ENCODE measurements around the gene PMEPA1. TPM values are rescaled to one million over a fixed set of nuclear protein-coding genes. Genes with fewer than 3 reads are reported as not detected.

PMEPA1 gene
- polyA plus RNA-seq, 1 donor, result 16.0 TPM

DNA sequence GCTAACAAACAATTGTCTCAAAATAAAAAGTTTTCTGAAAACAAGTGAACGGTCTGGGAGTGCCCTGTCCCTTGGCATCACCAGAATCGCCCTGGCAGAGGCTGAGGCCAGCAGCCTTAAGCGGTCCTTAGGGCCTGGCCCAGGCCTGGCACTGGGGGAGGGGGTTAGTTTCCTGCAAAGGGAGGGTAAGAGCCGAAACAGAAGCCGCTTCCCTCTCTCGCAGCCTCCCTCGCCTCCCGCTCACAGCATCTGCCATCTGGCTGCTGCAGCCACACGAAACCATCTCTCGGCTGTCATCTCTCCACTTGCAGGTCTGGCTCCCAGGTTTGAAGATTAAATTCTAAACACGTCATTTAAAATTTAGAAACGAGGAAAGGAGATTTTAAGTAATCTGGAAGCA lies 31.5 kb downstream of the PMEPA1 start:
- no peak for DNase-seq

DNA sequence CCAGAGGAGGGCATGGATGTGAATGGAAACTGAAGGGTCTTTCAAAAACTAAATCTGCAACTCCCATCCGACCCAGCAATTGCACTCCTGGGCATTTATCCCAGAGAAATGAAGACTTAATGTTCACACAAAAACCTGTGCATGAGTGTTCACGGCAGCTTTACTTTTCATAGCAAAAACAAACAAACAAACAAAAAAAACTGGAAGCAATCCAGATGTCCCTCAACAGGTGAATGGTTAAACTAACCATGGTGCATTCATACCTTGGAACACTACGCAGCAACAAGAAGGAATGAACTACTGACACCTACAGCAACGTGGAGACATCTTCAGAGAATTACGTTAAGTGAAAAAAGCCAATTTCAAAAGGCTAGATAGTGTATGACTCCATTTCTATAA lies 32.2 kb downstream of the PMEPA1 start:
- DNase-seq, result no peak

DNA sequence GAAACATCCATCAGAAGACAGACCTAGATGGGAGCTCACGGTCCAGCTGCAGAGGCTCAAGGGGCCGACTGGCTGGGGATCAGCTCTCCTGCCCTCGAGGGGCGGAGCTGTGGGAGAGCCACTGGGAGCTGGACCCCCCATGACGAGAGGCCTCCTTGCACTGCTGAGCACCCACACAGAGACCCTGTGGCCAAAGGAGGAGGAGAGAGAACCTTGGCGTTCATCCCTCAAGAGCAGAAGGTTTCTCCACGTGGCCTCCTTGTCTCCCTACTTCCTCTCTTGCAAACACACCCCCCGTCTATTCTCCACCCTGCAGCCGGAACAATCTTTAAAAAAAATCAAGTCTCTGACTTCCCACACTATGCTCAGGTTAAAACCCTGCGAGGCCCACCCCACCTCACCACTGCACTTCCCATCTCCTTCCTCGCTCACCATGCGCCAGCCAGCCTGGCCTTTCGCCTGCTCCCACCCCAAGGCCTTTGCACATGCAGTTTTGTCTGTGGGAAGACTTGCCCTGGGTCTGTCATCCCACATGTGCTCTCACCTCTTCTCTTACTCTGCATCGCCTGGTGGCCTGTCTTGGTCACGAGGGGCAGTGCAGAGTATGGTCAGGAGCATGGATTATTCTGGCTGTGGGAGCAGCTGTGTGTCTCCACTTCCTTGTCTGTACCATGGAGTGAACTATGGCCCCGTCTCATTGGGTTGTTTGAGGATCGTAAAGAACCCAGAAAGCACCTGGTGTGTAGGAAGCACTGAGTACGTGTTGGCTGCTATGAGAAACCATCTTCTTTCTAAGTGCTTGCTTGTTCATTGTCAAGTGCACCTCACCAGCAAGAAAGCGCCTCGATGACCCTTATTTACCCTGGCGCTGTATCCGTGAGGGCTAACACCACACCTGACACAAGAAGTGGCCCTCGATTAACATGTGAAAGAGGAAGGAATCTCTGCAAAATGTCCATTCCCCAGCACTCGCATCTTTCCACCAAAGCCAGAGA lies 32.9 kb downstream of the PMEPA1 start:
- no peak for DNase-seq

DNA sequence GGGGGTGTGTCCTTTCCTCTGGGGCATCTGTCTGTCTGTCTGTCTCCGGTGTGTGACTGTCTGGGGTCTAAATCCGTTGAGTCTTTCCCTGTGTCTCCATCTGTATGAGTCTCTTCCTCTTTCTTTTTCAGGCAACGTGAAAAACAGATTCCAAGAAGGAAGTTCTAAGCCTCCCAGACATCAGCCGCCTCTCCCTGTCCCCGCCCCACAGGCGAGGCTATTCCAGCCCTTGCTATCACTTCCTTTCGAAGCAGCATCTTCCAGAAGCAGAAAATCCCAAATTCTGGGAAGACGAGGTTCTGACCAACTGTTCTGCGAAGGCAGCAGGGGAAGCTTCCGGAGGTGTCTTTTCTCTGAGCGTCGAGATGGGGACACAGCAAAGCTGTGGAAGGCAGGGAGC lies 34.0 kb downstream of the PMEPA1 start:
- no peak for DNase-seq

DNA sequence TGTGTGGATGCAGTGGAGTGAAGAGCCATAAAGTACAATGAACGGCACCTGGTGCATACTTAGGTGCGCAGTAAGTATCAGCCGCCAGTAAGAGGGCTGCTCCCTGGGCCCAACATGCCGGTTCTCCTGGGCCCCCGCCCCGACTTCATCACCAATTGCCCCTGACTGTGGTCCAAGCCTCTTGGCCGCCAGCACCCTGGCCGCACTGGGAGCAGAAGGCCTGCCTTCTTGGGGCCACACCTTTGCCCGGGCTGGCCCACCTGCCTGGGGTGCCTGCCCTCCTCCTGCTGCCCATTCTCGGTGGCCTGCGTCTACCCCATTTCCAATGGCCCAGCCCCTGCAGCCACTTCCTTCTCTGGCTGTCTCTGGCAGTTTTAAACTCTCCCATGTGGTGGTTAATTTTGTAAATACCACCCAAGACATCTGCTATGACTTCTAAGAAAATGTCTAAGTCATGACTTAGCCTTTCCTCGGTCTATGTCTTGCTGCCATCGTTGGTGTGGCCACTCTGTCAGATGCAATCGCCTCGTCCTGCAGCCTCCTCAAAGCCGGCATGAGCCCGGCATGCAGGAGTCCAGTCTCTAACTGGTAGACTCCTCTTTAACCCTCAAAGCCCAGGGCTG lies 36.8 kb downstream of the PMEPA1 start:
- no peak for DNase-seq

DNA sequence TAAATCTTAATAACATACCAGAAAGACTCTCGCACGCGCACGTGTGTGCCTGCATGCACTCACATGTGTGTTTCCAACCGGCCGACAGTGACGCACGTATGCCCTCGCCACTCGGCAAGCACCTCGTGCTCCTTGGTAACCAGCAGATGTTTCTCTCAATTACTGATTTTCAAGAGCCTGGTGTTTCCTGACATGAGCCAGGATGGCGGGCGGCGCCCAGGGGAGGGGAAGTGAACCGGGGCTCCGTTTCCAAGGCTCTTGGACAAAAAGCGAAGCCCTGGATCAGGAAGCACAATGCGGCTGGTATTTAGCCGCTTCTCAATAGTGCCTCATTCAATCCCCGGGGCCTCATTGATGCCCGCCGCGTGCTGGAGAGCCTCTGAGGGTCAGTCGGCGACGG lies 37.7 kb downstream of the PMEPA1 start:
- DNase-seq, result no peak

DNA sequence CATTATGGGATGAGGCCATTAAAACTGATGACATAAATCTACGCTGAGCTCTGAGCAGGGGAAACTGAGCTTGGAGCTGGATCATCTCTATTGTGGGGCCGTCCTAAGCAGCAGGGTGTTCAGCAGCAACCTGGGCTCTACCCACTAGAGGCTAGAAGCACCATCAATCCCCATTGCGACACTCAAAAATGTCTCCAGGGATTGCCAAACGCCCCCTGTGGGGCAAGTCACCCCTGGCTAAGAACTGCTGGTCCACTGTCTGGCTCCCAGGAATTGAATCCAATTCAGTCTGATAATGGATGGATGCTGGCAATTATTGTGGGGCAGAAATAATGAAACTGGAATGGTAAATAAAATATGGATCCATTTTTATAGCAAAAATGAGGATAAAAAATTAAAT lies 38.2 kb downstream of the PMEPA1 start:
- no peak for DNase-seq

DNA sequence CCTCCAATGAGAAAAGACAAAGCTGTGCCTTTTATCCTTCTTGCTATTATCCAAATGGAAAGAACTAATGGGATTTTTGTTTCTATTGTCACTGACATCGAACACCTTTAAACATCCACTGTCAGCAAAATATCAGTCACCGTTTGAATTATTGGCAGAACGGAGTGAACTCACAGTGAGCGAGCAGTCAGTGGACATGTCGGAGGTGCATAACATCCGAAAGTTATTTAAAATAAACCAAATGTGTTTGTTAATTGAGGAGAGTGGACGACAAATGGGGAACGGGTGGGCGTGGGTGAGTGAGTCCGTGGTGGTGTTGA lies 38.8 kb downstream of the PMEPA1 start:
- no peak for DNase-seq

DNA sequence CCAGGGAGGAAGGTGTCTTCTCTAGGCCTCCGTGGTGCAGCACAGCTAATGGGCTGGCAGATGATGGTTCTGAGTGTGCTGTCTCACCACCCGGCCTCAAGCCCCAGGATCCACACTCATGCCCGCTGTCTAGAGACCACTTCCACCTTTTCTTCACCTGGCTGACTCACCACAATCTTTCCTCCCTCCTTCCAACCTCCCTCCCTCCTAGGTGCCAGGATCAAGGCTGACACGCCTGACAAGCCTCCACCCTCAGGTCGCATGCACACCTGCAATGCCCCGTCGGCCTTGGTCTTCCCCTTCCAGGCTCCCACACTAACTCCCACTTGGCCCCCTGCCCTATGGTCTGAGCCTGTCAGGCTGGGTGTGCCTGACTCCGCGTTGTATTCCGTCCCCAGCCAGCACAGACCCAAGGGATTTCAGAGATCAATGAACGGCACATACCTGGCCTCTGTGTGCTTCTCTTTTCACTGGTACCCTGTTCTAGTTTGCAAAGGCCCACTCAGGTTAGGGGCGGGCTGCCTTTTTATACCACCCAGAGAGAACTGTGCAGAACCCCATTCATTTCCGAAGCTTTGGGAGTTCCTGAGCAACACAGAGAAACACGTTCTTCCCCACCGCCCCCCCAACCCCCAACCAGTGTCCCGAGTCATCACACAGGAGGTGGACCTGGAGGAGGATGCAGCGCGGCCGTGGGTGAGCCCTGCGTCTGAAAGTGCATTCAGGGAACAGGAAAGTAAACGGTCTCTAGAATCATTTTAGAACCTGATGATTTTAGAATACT lies 39.3 kb downstream of the PMEPA1 start:
- DNase-seq, result no peak

DNA sequence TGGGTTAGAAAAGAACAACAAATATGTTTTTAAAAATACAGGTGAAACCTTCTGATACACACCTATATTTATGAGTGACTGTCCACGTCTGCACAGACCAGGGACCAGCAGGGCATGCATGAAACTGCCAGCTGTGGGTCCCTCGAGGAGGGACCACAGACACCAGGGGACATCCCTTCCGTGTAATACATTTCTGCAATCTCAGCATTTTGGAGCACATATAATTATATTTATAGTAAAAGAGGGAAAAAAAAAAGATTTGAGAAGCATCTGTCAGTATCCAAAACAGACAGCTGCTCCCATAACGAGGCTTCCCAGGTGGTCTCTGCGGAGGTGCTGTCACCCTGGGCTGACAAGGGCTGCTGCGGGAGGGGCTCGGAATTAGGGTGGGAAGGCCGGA lies 40.2 kb downstream of the PMEPA1 start:
- DNase-seq, result no peak

DNA sequence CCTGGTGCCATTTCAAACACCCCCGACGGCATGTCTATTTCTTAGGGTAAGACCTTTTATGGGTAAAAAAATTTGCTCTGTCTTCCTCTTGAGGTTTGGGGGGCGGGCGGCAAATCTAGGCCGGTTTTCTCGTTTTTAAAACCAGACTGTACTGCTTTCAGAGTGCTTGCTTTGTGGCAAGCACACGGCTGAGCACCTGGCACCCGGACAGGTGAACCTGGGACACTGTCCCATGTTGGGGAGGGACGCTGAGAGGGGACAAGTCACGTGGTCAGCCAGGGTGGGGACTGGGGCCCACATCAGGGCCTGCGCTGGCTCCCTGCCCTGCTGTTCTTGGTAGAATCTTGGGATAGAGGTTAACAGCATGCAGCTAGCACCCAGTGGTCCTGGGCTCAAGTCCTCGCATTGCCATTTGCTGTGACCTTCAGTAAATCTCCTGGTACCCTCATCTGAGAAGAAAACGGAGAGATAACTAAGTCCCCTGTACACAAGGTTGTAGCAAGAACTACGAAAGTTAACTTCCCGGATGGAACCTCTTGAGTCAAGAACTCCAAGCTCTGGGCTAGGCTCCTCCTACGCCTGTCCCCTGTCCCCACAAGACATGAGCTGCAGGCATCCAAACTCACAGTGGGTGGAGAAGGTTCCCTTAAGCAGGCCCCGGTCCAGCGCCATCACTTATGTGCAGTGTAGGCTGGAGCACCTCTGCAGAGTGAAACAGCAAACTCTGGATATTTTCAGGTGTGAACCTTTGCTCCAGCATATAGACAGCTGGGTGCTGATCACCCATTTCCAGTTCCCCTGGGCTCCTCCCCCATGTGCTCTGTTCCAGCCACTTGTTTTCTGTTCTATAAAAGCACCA lies 41.7 kb downstream of the PMEPA1 start:
- no peak for DNase-seq

DNA sequence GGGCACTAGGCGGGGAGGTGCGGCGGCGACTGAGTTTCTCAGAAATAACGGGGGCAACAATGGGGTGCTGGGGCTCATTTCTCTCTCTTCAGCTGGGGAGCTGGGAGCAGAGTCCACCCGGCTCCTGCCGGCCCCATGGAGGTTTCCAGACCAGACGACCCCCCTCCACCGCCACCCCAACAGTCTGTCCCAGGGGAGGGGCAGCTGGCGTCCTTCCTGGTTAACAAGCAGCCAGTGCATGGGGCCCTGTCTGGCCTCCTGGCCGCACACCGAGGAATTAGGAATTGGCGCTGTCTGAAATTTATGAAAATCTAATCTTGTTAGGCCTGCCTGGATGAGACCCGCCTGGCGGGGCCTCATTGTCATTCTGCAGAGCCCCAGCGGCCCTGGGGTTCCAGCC lies 42.4 kb downstream of the PMEPA1 start:
- no peak for DNase-seq

DNA sequence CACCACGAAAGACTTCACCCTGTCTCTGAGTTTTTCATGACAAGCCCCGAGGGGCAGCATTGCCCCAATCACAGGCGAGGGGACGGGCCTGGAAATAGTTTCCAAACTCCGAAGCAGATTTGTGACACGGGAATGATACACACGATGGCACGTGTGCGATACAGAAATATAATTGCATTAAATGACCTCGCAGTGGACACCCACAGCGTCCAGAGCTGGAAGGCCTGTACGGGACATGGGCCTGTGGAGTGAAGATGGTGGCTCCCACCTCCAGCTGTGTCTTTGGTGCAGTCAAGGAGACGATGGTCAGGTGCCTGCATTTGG lies 43.0 kb downstream of the PMEPA1 start:
- DNase-seq, result no peak

DNA sequence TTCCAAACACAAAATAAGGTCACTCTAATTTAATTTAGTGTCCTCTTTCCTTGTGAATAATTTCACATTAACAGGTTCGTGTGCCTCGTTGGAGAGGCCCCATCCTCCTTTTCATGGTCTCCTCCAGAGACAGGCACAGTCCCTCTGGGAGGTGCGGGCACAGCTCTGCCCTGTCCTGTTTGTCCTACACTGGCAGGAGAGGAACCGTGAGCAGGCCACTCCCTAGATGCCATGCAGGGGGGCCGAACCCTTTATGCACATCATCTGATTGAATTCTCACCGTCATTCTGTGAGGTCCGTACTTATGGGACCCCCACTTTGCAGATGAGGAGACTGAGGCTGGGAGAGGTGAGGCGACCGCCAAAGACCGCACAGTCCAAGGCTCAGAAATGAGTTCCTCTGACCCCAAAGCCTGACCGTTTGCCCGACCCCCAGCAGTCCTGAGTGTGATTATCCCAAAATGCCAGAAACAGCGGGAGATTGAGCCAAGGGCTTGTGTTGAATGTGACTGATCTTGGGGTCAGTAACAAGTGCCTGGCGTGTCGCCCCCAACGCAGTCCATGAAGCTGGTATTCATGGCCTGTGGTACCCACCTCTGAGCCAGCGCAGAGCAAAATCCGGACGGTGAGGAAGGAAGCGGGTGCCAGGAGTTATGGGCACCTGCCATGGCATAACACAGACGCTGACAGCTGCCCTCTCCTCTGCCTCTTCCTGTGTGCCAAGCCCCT lies 43.5 kb downstream of the PMEPA1 start:
- no peak for DNase-seq

DNA sequence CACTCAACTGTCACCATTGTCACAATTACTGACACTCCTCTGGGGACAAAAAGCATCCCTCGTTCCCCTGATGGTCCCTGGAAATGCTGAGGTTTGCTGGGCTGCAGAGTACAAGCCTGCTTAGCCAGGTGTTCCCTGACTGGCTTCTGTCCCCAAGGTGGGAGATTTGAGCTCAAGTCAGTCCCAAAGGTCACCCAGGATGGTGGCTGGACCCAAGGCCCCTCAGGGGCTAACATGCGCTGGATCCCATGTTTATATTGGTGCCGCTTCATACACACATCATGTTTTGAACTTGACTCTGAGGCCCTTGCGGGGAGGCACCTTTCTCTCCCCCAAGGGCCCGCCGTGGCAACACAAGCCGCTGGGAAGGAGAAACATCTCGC lies 44.2 kb downstream of the PMEPA1 start:
- no peak for DNase-seq

DNA sequence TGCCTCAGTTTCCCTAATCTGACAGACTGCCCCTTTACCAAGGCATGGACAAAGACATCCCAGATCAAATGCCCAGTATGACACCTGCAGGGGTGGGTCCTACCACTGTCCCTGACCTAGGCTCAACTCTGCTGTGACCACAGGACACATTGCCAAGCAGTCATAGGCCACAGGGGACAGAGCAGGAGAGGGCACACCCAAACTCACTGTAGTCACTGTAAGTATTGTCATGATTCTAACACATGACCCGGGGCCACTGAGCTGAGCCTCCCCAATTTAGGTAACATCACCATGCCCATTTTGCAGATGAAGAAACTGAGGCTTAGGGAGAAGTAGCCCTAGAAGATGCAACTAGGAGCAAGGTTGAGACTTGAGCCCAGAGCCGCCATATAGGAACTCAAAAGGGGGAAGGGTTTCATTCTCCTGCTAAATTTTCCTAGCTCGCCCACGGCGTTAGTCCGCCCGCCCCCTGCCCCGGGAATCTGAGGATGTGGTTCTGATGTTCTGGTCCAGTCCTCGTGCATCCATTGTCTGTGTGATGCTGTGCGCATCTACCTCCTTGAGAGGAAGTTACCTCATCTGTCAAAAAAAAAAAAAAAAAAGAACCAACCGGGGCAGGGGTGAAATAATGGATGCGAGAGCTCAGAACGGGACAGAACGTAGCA lies 44.8 kb downstream of the PMEPA1 start:
- DNase-seq, result no peak

DNA sequence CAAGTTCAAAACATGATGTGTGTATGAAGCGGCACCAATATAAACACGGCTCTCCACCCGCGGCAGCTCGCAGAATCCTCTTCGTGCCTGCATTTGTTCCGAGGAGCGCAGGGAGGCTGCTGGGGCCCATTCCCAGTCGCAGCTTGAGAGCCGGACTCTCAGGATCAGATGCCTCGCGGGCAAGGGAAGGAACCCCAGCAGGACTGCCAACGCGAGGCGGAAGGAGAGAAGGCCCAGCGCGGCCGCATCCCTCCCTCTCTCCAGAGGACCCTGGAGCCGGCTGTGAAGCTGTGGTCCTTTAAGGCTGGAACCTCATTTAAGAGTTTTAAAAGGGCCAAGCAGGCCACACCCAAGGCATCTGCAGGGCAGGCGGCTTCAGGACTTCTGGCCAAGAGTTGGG lies 45.3 kb downstream of the PMEPA1 start:
- no peak for DNase-seq

DNA sequence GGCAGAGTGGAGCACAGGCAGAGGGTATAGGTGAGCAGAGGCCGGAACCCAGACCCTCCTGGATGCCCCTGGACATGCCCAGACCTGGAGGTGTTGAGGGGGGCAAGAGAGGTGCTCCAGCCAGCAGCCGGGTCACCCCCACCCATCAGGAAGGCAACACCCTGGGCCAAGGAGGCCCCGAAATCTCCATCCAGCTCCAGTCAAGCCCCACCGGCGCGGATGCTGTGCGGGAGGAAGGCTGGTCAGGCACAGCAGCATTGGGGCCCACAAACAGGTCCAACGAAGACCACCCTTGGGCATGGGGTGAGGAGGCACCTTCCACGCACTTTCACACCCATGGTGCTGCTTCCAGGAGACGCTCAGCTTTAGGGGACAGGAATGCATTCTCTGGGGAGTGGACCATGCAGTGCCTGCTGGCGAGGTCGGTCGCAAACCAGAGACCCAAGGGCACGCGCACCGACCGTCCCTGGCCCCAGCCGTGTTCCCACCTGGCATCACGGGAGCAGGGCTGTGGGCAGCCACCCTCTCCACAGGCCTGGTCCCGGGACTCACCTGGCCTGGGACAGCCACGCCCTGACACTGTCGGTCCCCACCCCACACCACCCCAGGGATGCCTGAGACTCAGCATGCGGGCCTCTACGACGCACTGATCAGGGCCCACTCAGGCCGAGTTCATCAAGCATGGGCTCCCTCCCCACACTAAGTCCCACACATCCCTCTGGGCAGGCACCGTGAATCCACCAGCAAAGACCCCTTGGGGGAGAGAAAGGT lies 45.9 kb downstream of the PMEPA1 start:
- DNase-seq, result no peak

DNA sequence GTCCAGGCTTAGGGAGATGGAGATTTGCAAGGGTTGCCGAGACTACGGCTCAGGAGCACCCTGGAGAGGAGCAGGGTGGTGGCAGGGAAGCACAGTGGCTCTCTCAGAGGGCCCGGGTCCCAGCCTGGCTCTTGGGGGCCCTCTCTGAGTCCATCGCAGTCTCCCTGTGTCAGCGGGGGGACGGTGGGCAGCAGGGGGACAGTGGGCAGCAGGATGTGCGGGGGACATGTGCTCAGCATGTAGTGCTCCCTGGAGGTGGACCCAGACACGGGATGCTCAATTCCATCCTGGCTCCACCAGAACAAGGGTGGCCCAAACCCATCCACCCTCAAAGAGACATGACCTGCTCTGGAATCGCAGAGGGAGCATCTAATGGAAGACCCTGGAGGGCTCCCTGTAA lies 46.6 kb downstream of the PMEPA1 start:
- DNase-seq, result no peak

Data from left kidney (tissue), 2 donors.